ENCODE results near the gene TAF5L. TPM values are rescaled to one million over a fixed set of nuclear protein-coding genes. Genes with fewer than 3 reads are reported as not detected.

TAF5L gene
- total and polyA plus RNA-seq, 10 of the 15 experiments (the other 5 are each of a cell fraction or from before 2014, with no cell fraction given), result 1.1 to 26.2 (median 19.1) TPM

- H3K79me2 ChIP-seq (ENCODE audit: control insufficient read depth, insufficient read depth, low read length), result peaks cover 34% of the 10 kb centered on the region
- intact Hi-C loops (cut with micrococcal nuclease; ENCODE audit: unreplicated experiment) (loop anchor here (1.0 to 10.0 kb wide), 2 partner anchors 68 to 516 kb away; partner anchors contain the start of genes TAF5L and URB2), in situ Hi-C loops (cut with MboI) (no loop called here)
- WGBS (ENCODE audit: insufficient coverage, insufficient replicate concordance, low lambda C conversion rate, missing lambda C conversion rate), result under 1% methylated on average over 94 of the region's 109 CpGs
- BruUV-seq (replicated peaks), result no TSS peak
- H3K4me3 ChIP-seq, result peak within 1 kb of the TSS; percentile 66
- peak within 1 kb of the TSS; percentile 60 for H3K27ac ChIP-seq (ENCODE audit: control insufficient read depth, insufficient read depth)
- H3K4me1 ChIP-seq (ENCODE audit: control insufficient read depth, insufficient read depth, low read length), result no peaks in the 10 kb centered on the region; the same call in 1 of the 2 replicates
- peak within 1 kb of the TSS; percentile 88 for H2AFZ ChIP-seq (ENCODE audit: control insufficient read depth, low read depth, low read length)
- peak within 1 kb of the TSS; percentile 70 for H3K9ac ChIP-seq (ENCODE audit: control insufficient read depth, insufficient read depth, low read length)
- H3K36me3 ChIP-seq (ENCODE audit: control insufficient read depth in 2 of 2, insufficient read depth in 2 of 2, low read length in 1 of 2), result no peaks in the 10 kb centered on the region
- POLR2A ChIA-PET, result interaction anchor here (0.5 to 3.2 kb wide), 10 partner anchors 20 to 1152 kb away, joined by 3 to 33 read pairs (median 4); partner anchors contain the start of genes TAF5L and URB2
- CTCF ChIA-PET, result interaction anchor here (0.6 to 2.6 kb wide), 16 partner anchors 10 to 109 kb away, joined by 3 to 22 read pairs (median 4); partner anchors contain the start of genes NUP133, TAF5L and URB2
- ATAC-seq (peak; percentile 89), FAIRE-seq (peak; percentile 97), DNase-seq (ENCODE audit: low read depth, low spot score) (peak; percentile 91)
- H3K27me3 ChIP-seq (replicated peaks in 1 of 2; ENCODE audit: control insufficient read depth in 2 of 2, insufficient read depth in 2 of 2, low read length in 1 of 2), result no peaks in the 10 kb centered on the region
- H3K9me3 ChIP-seq (replicated peaks; ENCODE audit: control insufficient read depth, insufficient read depth, low read length), result no peaks in the 10 kb centered on the region
- SMC1A ChIA-PET (ENCODE audit: uncharacterized antibody, unreplicated experiment), result interaction anchor here (0.7 to 3.0 kb wide), 6 partner anchors 11 to 103 kb away, joined by 3 to 25 read pairs (median 5); partner anchors contain the start of genes TAF5L and URB2
- peak within 1 kb of the TSS; percentile 81 for H3K4me2 ChIP-seq (ENCODE audit: control insufficient read depth, insufficient read depth)
- H4K20me1 ChIP-seq (ENCODE audit: control insufficient read depth, insufficient read depth), result no peaks in the 10 kb centered on the region
- RAD21 ChIA-PET (ENCODE audit: unreplicated experiment), result interaction anchor here (0.7 to 2.9 kb wide), 14 partner anchors 20 to 331 kb away, joined by 3 to 25 read pairs (median 3); partner anchors contain the start of gene NUP133
- TF ChIP-seq ATF2 (IDR thresholded peaks at IDR 0.05; ENCODE audit: low read length) (no peak), NR2C2 (IDR thresholded peaks at IDR 0.05; ENCODE audit: borderline replicate concordance, control insufficient read depth, insufficient read length, low read depth) (no peak), CBFB (IDR thresholded peaks at IDR 0.05; ENCODE audit: low read depth) (0 out of 2 replicates have a peak, but pooled peaks have one; percentile 17), NFYA (IDR thresholded peaks at IDR 0.05; ENCODE audit: borderline replicate concordance, low read depth, low read length) (no peak), CBX3 (IDR thresholded peaks at IDR 0.05; ENCODE audit: borderline replicate concordance, low read depth) (no peak), NBN (IDR thresholded peaks at IDR 0.05) (peak; percentile 84), IRF5 (IDR thresholded peaks at IDR 0.05; ENCODE audit: borderline replicate concordance) (no peak), RAD51 (IDR thresholded peaks at IDR 0.05) (no peak), BRCA1 (IDR thresholded peaks at IDR 0.05; ENCODE audit: low read depth, low read length) (no peak), KDM1A (IDR thresholded peaks at IDR 0.05; ENCODE audit: borderline replicate concordance) (no peak), NFXL1 (IDR thresholded peaks at IDR 0.05; ENCODE audit: borderline replicate concordance) (0 out of 2 replicates have a peak, but pooled peaks have one; percentile 41), ZBED1 (IDR thresholded peaks at IDR 0.05; ENCODE audit: borderline replicate concordance) (no peak), CEBPB (IDR thresholded peaks at IDR 0.05; ENCODE audit: borderline replicate concordance in 1 of 2, low read depth in 2 of 2, low read length in 2 of 2) (no peak), CBX5 (IDR thresholded peaks at IDR 0.05; ENCODE audit: low read depth) (no peak), HSF1 (IDR thresholded peaks at IDR 0.05; ENCODE audit: low read depth, low read length) (no peak), PML (IDR thresholded peaks at IDR 0.05; ENCODE audit: low read length) (no peak), RFX5 (IDR thresholded peaks at IDR 0.05; ENCODE audit: low read depth, low read length) (no peak), SIX5 (IDR thresholded peaks at IDR 0.05; ENCODE audit: low read depth, low read length, severe bottlenecking) (no peak), GABPA (IDR thresholded peaks at IDR 0.05; ENCODE audit: low read depth) (no peak), SRF (IDR thresholded peaks at IDR 0.05; ENCODE audit: low read depth in 2 of 2, low read length in 2 of 2) (peak; percentile 78 to 96)
These were observed 67.2 kb downstream of the TAF5L start, which contains the start of gene ABCB10 for GRCh38 chr1:229558460-229559335. TSS of gene ABCB10 (minus strand) at chr1:229558707. CDS start at chr1:229558652, 55 bp downstream.

All from GM12878 (cell line).